Endothelial cell (in vitro differentiated cells): ENCODE data around the gene PIP4K2C. TPM values are rescaled to one million over a fixed set of nuclear protein-coding genes. Genes with fewer than 3 reads are reported as not detected.

ENCODE experiments used
- DNase-seq: peaks from one replicate; pipeline ENCODE4 v3.0.0; 2021; ENCODE audit warnings: low spot score
- H3K27ac Mint-ChIP-seq: one replicate; pipeline ENCODE4 v1.8.0; 2021; ENCODE audit warnings: mixed read lengths, inconsistent platforms; ENCODE audit not compliant: unreplicated experiment
- H3K27me3 Mint-ChIP-seq: one replicate; pipeline ENCODE4 v1.8.0; 2021; ENCODE audit warnings: mild to moderate bottlenecking, moderate library complexity, mixed read lengths, inconsistent platforms; ENCODE audit not compliant: unreplicated experiment
- H3K36me3 Mint-ChIP-seq: one replicate; pipeline ENCODE4 v1.8.0; 2021; ENCODE audit warnings: mild to moderate bottlenecking, low read depth, mixed read lengths, inconsistent platforms; ENCODE audit not compliant: unreplicated experiment
- H3K4me1 Mint-ChIP-seq: one replicate; pipeline ENCODE4 v1.8.0; 2021; ENCODE audit warnings: mild to moderate bottlenecking, mixed read lengths, inconsistent platforms; ENCODE audit not compliant: unreplicated experiment
- H3K4me3 Mint-ChIP-seq: one replicate; pipeline ENCODE4 v1.8.0; 2021; ENCODE audit warnings: mild to moderate bottlenecking, mixed read lengths, inconsistent platforms; ENCODE audit not compliant: unreplicated experiment
- H3K9me3 Mint-ChIP-seq: one replicate; pipeline ENCODE4 v1.8.0; 2021; ENCODE audit warnings: mixed read lengths, inconsistent platforms; ENCODE audit not compliant: unreplicated experiment
- CTCF ChIP-seq: fragments of 200-600 bp; sonication (generic); IDR thresholded peaks from one replicate; pipeline ENCODE4 v1.5.0; 2021; ENCODE audit warnings: antibody characterized with exemption; ENCODE audit not compliant: unreplicated experiment
- total RNA-seq: library from RNA; stranded (reverse); fragmentation: NEBNext Ultra II Directional; extraction: Animal tissue kit (Norgen Biotek cat#: 25700); gene quantifications from one replicate; pipeline ENCODE4 v1.2.1, GENCODE V29; 2021; ENCODE audit not compliant: unreplicated experiment

Gene PIP4K2C
- total RNA-seq, 1 donor from 2014 or later, result 18.5 TPM

- TF ChIP-seq CTCF, result no peak
- Mint-ChIP-seq H3K27ac (no peak overlapping the region), H3K4me1 (peaks cover 27% of the 10 kb centered on the region), H3K9me3 (no peaks in the 10 kb centered on the region), H3K27me3 (peaks cover 57% of the 10 kb centered on the region), H3K36me3 (peaks cover 16% of the 10 kb centered on the region), H3K4me3 (no peak overlapping the region)
- no peak for DNase-seq
These were observed 33.6 kb downstream of the PIP4K2C start for GRCh38 chr12:57624441-57625220.

- peaks cover 27% of the 10 kb centered on the region for H3K4me1 Mint-ChIP-seq
- no peak overlapping the region for H3K4me3 Mint-ChIP-seq
- peaks cover 13% of the 10 kb centered on the region for H3K36me3 Mint-ChIP-seq
- no peak for DNase-seq
- no peak for TF ChIP-seq CTCF
- H3K27ac Mint-ChIP-seq, result peak overlapping the region; percentile 18
- H3K9me3 Mint-ChIP-seq, result no peaks in the 10 kb centered on the region
- H3K27me3 Mint-ChIP-seq, result peaks cover 52% of the 10 kb centered on the region
These were observed 34.5 kb downstream of the PIP4K2C start for GRCh38 chr12:57625261-57626032.

- Mint-ChIP-seq H3K9me3 (no peaks in the 10 kb centered on the region), H3K27ac (no peak overlapping the region), H3K4me1 (peaks cover 21% of the 10 kb centered on the region), H3K36me3 (peaks cover 11% of the 10 kb centered on the region), H3K4me3 (no peak overlapping the region), H3K27me3 (peaks cover 48% of the 10 kb centered on the region)
- DNase-seq, result no peak
- TF ChIP-seq CTCF, result no peak
These were observed 35.3 kb downstream of the PIP4K2C start for GRCh38 chr12:57626111-57626920.

GRCh38 chr12:57626921-57627445, 36.0 kb downstream of the PIP4K2C start:
- no peak for DNase-seq
- Mint-ChIP-seq H3K27me3 (peaks cover 47% of the 10 kb centered on the region), H3K36me3 (peaks cover 9% of the 10 kb centered on the region), H3K9me3 (no peaks in the 10 kb centered on the region), H3K27ac (no peak overlapping the region), H3K4me1 (peaks cover 21% of the 10 kb centered on the region), H3K4me3 (no peak overlapping the region)
- no peak for TF ChIP-seq CTCF
